Activated naive CD8-positive, alpha-beta T cell treated with anti-CD3 and anti-CD28 coated beads, Interleukin-2, amount 10 ng/mL, durations not matched to agents 7 days and 5 days (primary cell): Measurements from ENCODE around the gene COTL1. TPM values are rescaled to one million over a fixed set of nuclear protein-coding genes. Genes with fewer than 3 reads are reported as not detected.

ENCODE experiments used
- ATAC-seq: fragments of 150-1000 bp; cut with Tn5 transposase; one replicate; pipeline ENCODE4 v1.10.0; 2021; ENCODE audit warnings: low read depth, moderate library complexity
- POLR2A ChIA-PET: fragments of 350-600 bp; sonication (Branson Sonifier 250); formaldehyde crosslinking; loops from one replicate; lab custom pipeline; 2021; ENCODE audit warnings: antibody characterized with exemption; lab: Charles Lee
- DNase-seq: peaks from one replicate; pipeline ENCODE4 v3.0.0; 2021
- H3K27ac Mint-ChIP-seq: one replicate; pipeline ENCODE4 v1.8.0; 2022; ENCODE audit warnings: mild to moderate bottlenecking, mixed read lengths
- H3K27me3 Mint-ChIP-seq: one replicate; pipeline ENCODE4 v1.8.0; 2022; ENCODE audit warnings: mild to moderate bottlenecking, moderate library complexity, mixed read lengths
- H3K36me3 Mint-ChIP-seq: one replicate; pipeline ENCODE4 v1.8.0; 2021; ENCODE audit warnings: mild to moderate bottlenecking, mixed read lengths
- H3K4me1 Mint-ChIP-seq: one replicate; pipeline ENCODE4 v1.8.0; 2021; ENCODE audit warnings: mixed read lengths
- H3K4me3 Mint-ChIP-seq: one replicate; pipeline ENCODE4 v1.8.0; 2022; ENCODE audit warnings: mild to moderate bottlenecking, moderate library complexity, mixed read lengths
- H3K9me3 Mint-ChIP-seq: one replicate; pipeline ENCODE4 v1.8.0; 2021; ENCODE audit warnings: mixed read lengths
- total RNA-seq, 2 experiments: library from RNA; stranded (reverse); gene quantifications; one replicate each; pipeline ENCODE4 v1.2.3, GENCODE V29; 2021

Gene COTL1, protein sequence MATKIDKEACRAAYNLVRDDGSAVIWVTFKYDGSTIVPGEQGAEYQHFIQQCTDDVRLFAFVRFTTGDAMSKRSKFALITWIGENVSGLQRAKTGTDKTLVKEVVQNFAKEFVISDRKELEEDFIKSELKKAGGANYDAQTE
- total RNA-seq, result 100 to 1,000 TPM; 657 to 664 TPM

GRCh38 chr16:84617791-84618580 is at the start of gene COTL1:
COTL1 (minus strand) TSS chr16:84618078; CDS start chr16:84617914, 164 bp downstream.
- peak; percentile 79 for ATAC-seq
- Mint-ChIP-seq H3K27me3 (peaks cover 1% of the 10 kb centered on the region), H3K4me1 (peaks cover 48% of the 10 kb centered on the region), H3K36me3 (peaks cover 33% of the 10 kb centered on the region), H3K27ac (peak within 1 kb of the TSS; percentile 87), H3K4me3 (peak within 1 kb of the TSS; percentile 96), H3K9me3 (no peaks in the 10 kb centered on the region)
- POLR2A ChIA-PET, result interaction anchor here (0.6 to 5.8 kb wide), 11 partner anchors 11 to 501 kb away, joined by 3 to 105 read pairs (median 7); partner anchors contain the start of gene MBTPS1
- peak; percentile 95 for DNase-seq

DNA sequence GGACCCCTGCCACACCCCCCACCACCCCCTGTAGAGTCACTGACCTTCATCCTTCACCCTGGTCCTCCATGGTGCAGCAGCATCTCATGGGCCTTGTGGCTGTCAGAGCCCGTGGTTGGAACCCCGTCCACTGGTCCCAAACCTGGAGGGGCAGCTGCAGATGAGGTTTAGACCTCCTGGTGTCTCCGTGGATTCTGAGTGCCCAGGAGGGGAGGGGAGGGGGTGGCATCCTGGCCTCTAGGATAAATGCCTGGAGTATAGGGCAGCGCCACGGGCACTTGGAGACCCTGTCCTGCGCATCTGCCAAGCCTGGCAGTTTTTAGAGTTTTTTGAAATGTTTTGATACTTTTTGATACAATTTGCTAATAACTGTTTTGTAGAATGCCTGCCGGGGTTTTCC is 48.0 kb upstream of the COTL1 start:
- no peak overlapping the region for H3K27ac Mint-ChIP-seq
- H3K27me3 Mint-ChIP-seq, result no peaks in the 10 kb centered on the region
- POLR2A ChIA-PET, result no interaction called here

DNA sequence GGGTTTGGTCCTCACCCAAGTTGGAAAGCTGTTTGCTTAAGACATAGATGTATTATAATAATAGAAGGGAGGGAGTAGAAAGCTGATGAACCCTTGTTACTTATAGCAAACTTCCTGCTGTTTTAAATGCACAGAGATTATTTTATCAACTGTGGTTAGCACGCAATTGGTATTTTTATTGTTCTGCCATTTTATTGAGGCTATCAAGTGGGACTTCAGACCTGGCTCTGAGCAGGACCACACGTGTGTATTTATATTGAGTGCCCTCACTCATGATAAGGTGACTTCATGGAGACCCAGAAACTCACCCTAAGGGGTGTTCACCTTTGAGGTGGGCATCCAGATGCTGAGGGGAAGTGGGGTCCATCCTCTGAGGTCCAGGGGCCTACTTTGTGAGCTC is 47.5 kb upstream of the COTL1 start:
- Mint-ChIP-seq H3K27me3 (no peaks in the 10 kb centered on the region), H3K4me1 (peaks cover 2% of the 10 kb centered on the region), H3K4me3 (no peak overlapping the region), H3K9me3 (no peaks in the 10 kb centered on the region), H3K27ac (no peak overlapping the region), H3K36me3 (peaks cover 26% of the 10 kb centered on the region)
- ATAC-seq (no peak), DNase-seq (no peak)
- POLR2A ChIA-PET, result no interaction called here

More for the DNA sequence above, 48.0 kb upstream of the COTL1 start:
- DNase-seq (no peak), ATAC-seq (no peak)
- H3K4me1 Mint-ChIP-seq, result no peaks in the 10 kb centered on the region
- H3K4me3 Mint-ChIP-seq, result no peak overlapping the region
- H3K9me3 Mint-ChIP-seq, result no peaks in the 10 kb centered on the region
- peaks cover 26% of the 10 kb centered on the region for H3K36me3 Mint-ChIP-seq

GRCh38 chr16:84663433-84664101 is 45.7 kb upstream of the COTL1 start:
- POLR2A ChIA-PET, result no interaction called here
- Mint-ChIP-seq H3K27me3 (no peaks in the 10 kb centered on the region), H3K36me3 (peaks cover 36% of the 10 kb centered on the region), H3K4me3 (no peak overlapping the region), H3K4me1 (peaks cover 13% of the 10 kb centered on the region), H3K27ac (no peak overlapping the region), H3K9me3 (no peaks in the 10 kb centered on the region)
- ATAC-seq, result no peak
- no peak for DNase-seq

- Mint-ChIP-seq H3K9me3 (no peaks in the 10 kb centered on the region), H3K4me3 (no peak overlapping the region), H3K27ac (no peak overlapping the region), H3K27me3 (no peaks in the 10 kb centered on the region), H3K4me1 (peaks cover 13% of the 10 kb centered on the region), H3K36me3 (peaks cover 44% of the 10 kb centered on the region)
- POLR2A ChIA-PET, result no interaction called here
- ATAC-seq (no peak), DNase-seq (no peak)
These were observed 44.6 kb upstream of the COTL1 start for GRCh38 chr16:84662471-84662870.

- ATAC-seq (no peak), DNase-seq (no peak)
- Mint-ChIP-seq H3K36me3 (peaks cover 44% of the 10 kb centered on the region), H3K4me3 (no peak overlapping the region), H3K27ac (no peak overlapping the region), H3K4me1 (peaks cover 17% of the 10 kb centered on the region), H3K27me3 (no peaks in the 10 kb centered on the region), H3K9me3 (no peaks in the 10 kb centered on the region)
- POLR2A ChIA-PET, result no interaction called here
These were observed 43.7 kb upstream of the COTL1 start for GRCh38 chr16:84661418-84662060.

DNA sequence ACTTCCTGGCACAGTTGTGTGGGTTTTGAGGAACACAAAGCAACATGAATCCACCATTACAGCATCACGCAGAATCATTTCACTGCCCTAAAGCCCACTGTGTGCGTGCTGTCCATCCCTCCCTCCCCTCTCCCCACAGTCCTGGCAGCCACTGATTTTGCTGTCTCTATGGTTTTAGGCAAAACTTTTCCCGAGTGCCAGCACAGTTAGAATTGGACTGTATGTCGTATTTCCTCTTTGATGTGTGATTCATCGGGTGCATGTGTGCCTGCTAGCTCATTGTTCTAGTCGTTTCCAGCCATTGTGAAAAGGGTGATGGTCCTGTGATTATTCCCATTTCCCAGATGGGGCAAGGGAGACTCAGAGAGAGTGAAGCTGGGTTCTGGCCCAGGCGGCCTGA is 43.1 kb upstream of the COTL1 start:
- H3K4me3 Mint-ChIP-seq, result no peak overlapping the region
- POLR2A ChIA-PET, result no interaction called here
- H3K36me3 Mint-ChIP-seq, result peaks cover 44% of the 10 kb centered on the region

DNA sequence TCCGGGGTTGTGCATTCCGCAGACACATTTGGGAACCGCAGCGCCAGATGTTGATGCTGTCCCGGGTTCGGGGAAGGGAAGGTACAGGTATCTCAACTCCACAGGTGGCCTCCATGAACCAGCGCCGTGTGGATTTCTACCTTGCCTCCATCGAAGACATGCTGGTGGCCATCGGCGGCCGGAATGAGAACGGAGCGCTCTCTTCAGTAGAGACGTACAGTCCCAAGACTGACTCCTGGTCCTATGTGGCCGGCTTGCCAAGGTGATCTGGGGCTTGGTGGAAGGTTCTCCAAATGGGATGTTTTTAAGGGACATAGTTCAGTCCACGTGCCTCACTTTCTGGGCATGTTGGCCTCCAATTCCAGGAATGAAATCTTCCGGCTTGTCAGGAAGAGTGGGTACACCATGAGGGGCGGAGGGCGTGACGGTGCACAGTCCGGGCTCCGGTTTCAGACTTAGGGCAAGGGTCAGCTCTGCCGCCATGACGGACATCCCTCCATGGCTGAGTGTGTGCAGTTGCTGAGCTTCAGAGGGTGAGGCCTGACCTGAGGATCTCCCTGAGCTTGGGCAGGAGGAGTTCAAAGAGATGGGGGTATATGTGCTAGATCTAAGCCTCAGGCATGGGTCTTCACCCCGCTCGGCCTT is 41.9 kb upstream of the COTL1 start:
- DNase-seq (no peak), ATAC-seq (no peak)
- H3K9me3 Mint-ChIP-seq, result no peaks in the 10 kb centered on the region
- H3K4me1 Mint-ChIP-seq, result peaks cover 28% of the 10 kb centered on the region
- peaks cover 49% of the 10 kb centered on the region for H3K36me3 Mint-ChIP-seq
- POLR2A ChIA-PET, result no interaction called here
- no peak overlapping the region for H3K4me3 Mint-ChIP-seq
- H3K27ac Mint-ChIP-seq, result no peak overlapping the region
- no peaks in the 10 kb centered on the region for H3K27me3 Mint-ChIP-seq

More for the DNA sequence above, 43.1 kb upstream of the COTL1 start:
- no peak overlapping the region for H3K27ac Mint-ChIP-seq
- ATAC-seq, result no peak
- peaks cover 21% of the 10 kb centered on the region for H3K4me1 Mint-ChIP-seq
- H3K9me3 Mint-ChIP-seq, result no peaks in the 10 kb centered on the region
- DNase-seq, result no peak
- H3K27me3 Mint-ChIP-seq, result no peaks in the 10 kb centered on the region

- Mint-ChIP-seq H3K9me3 (no peaks in the 10 kb centered on the region), H3K4me1 (peaks cover 28% of the 10 kb centered on the region), H3K36me3 (peaks cover 46% of the 10 kb centered on the region), H3K4me3 (no peak overlapping the region), H3K27me3 (no peaks in the 10 kb centered on the region), H3K27ac (no peak overlapping the region)
- DNase-seq, result no peak
- POLR2A ChIA-PET, result no interaction called here
- ATAC-seq, result no peak
These were observed 40.8 kb upstream of the COTL1 start for GRCh38 chr16:84658690-84659089.

- Mint-ChIP-seq H3K4me3 (peak overlapping the region; percentile 60), H3K4me1 (peaks cover 38% of the 10 kb centered on the region), H3K27ac (peak overlapping the region; percentile 70), H3K27me3 (no peaks in the 10 kb centered on the region), H3K36me3 (peaks cover 48% of the 10 kb centered on the region), H3K9me3 (no peaks in the 10 kb centered on the region)
- DNase-seq (no peak), ATAC-seq (no peak)
- POLR2A ChIA-PET, result interaction anchor here (0.6 kb wide), 2 partner anchors 8 to 21 kb away, joined by 4 to 5 read pairs; no protein-coding TSS in a partner anchor
These were observed 39.5 kb upstream of the COTL1 start for GRCh38 chr16:84657229-84657837.

DNA sequence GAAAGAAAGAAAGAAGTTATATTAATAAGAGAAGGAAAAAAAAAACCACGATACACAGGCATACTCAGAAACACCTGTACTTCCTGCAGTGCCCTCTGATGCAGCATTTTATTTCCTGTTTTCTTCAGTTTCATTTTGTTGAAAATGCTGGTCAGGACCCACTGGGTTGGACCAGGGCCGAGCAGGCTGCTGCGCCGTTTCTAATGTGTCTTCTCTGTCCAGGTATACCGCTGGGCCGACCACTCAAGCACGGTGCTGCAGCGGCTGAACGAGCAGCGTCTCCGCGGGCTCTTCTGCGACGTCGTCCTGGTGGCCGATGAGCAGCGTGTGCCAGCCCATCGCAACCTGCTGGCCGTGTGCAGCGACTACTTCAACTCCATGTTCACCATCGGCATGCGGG is 38.8 kb upstream of the COTL1 start:
- peaks cover 39% of the 10 kb centered on the region for H3K4me1 Mint-ChIP-seq
- no peaks in the 10 kb centered on the region for H3K27me3 Mint-ChIP-seq
- POLR2A ChIA-PET, result interaction anchor here (0.6 kb wide), 1 partner anchor 8 kb away, joined by 4 read pairs; no protein-coding TSS in a partner anchor
- H3K27ac Mint-ChIP-seq, result peak overlapping the region; percentile 70
- H3K4me3 Mint-ChIP-seq, result peak overlapping the region; percentile 60
- H3K36me3 Mint-ChIP-seq, result peaks cover 51% of the 10 kb centered on the region
- ATAC-seq (peak; percentile 46), DNase-seq (no peak)
- H3K9me3 Mint-ChIP-seq, result no peaks in the 10 kb centered on the region

DNA sequence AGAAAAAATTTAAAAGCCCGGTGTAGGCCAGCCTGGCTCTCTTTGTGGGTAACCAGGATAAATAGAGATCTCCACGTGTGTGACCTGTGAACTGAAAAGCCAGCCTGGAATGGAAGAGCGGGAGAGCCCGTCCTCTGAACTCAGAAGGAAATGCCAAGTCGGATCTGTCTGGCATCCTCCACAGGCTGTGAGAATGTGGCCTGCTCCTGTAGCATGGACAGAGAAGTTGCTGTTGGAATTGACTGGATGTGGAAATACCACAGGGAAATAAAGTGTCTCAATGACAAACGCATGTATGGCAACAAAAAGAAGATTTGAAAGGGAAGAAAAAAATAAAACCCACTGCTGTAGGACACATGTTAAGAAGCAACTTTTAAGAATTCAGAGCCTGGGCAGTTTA is 37.1 kb upstream of the COTL1 start:
- Mint-ChIP-seq H3K27ac (no peak overlapping the region), H3K9me3 (peaks cover under 1% of the 10 kb centered on the region), H3K27me3 (no peaks in the 10 kb centered on the region), H3K4me1 (peaks cover 46% of the 10 kb centered on the region), H3K36me3 (peaks cover 59% of the 10 kb centered on the region), H3K4me3 (peak overlapping the region; percentile 27)
- no peak for DNase-seq
- no peak for ATAC-seq
- POLR2A ChIA-PET, result interaction anchor here (0.9 kb wide), 1 partner anchor 14 kb away, joined by 4 read pairs; no protein-coding TSS in a partner anchor
